Lung (tissue), 12 donors: ENCODE data around the gene LRRC25. TPM values are rescaled to one million over a fixed set of nuclear protein-coding genes. Genes with fewer than 3 reads are reported as not detected.
A peak's percentile ranks its signal among the peaks of the same experiment; 100 is the strongest.

ENCODE experiments used
- ATAC-seq: fragments of 200-7000 bp; cut with Tn5 transposase; one replicate; pipeline ENCODE4 v1.9.1; 2020; ENCODE audit warnings: moderate number of reproducible peaks; ENCODE audit not compliant: insufficient read depth, low FRiP score
- DNase-seq, 3 donors: peaks; one replicate each; pipeline ENCODE4 v3.0.0-alpha.2; 2013 to 2017
- H3K27ac ChIP-seq, 2 donors: one replicate each; pipeline ENCODE4 v1.5.1; 2013; ENCODE audit warnings: mild to moderate bottlenecking in 2 of 2, moderate library complexity in 2 of 2, control low read depth in 1 of 2, inconsistent platforms in 1 of 2, low read depth in 1 of 2, low read length in 1 of 2
- H3K27me3 ChIP-seq, 3 donors: one replicate each; pipeline ENCODE4 v1.5.1; 2013; ENCODE audit warnings: low read length in 2 of 3; ENCODE audit not compliant: control insufficient read depth in 3 of 3, insufficient read depth in 3 of 3
- H3K36me3 ChIP-seq, 4 donors: one replicate each; pipeline ENCODE4 v1.5.1; 2013; ENCODE audit warnings: low read length in 4 of 4, mild to moderate bottlenecking in 1 of 4, moderate library complexity in 1 of 4; ENCODE audit not compliant: control insufficient read depth in 4 of 4, insufficient read depth in 4 of 4
- H3K4me1 ChIP-seq, 5 donors: one replicate each; pipeline ENCODE4 v1.5.1; 2013; ENCODE audit warnings: low read length in 5 of 5, mild to moderate bottlenecking in 2 of 5, moderate library complexity in 1 of 5; ENCODE audit not compliant: control insufficient read depth in 5 of 5, insufficient read depth in 5 of 5
- H3K4me3 ChIP-seq: one replicate; pipeline ENCODE4 v1.5.1; 2013; ENCODE audit warnings: mild to moderate bottlenecking, control low read depth, moderate library complexity
- H3K9ac ChIP-seq, 2 donors: one replicate each; pipeline ENCODE4 v1.5.1; 2013; ENCODE audit warnings: low read length in 2 of 2, control low read depth in 1 of 2; ENCODE audit not compliant: insufficient read depth in 1 of 2
- H3K9me3 ChIP-seq, 4 donors: one replicate each; pipeline ENCODE4 v1.5.1; 2013; ENCODE audit warnings: low read length in 3 of 4, mild to moderate bottlenecking in 1 of 4, moderate library complexity in 1 of 4; ENCODE audit not compliant: control insufficient read depth in 4 of 4, insufficient read depth in 3 of 4
- WGBS, 2 donors: extraction: QIAGEN DNeasy Blood & Tissue Kit; methylation state at CpG; one replicate each; pipeline ENCODE4 v1.1.7; 2013; 5-methylcytosine and 5-hydroxymethylcytosine counted together
- polyA plus RNA-seq, 2 donors: library from polyadenylated mRNA; stranded (reverse); fragments of 200-250 nt; gene quantifications; one replicate each; pipeline ENCODE4 v1.2.1, GENCODE V29; 2013
- total RNA-seq, 2 donors: library from RNA; depleted of rRNA in 1 of 2; stranded (reverse); fragments of >200 nt in 1 of 2; gene quantifications; one replicate each; pipeline ENCODE4 v1.2.1, GENCODE V29; 2014 to 2021
- TF ChIP-seq, protein P1 (sequence below): IDR thresholded peaks from 2 replicates; pipeline ENCODE4 v1.5.1; 2012; ENCODE audit warnings: mild to moderate bottlenecking; ENCODE audit errors: control extremely low read depth, extremely low read depth
- donor health status: control.
- donor health status: control.
- donor health status: Bipolar disorder and iron deficiency.
- donor health status: healthy.
- donor health status: DM: yes; HTN: yes; CAD: no.

LRRC25 gene
- total and polyA plus RNA-seq, 4 donors = 8.5 to 119 (median 27.0) TPM

GRCh38 chr19:18390065-18390907, 7.1 kb downstream of the LRRC25 start:
- Histone ChIP-seq H3K9ac (no peak overlapping the region), H3K4me3 (no peak overlapping the region), H3K4me1 (peaks cover 0 to 8% (median 4%) of the 10 kb centered on the region in 5 donors), H3K27ac (no peak overlapping the region), H3K9me3 (peaks cover 0 to 6% (median 0%) of the 10 kb centered on the region in 4 donors), H3K36me3 (peaks cover 0 to 13% (median 0%) of the 10 kb centered on the region in 4 donors), H3K27me3 (peaks cover 0 to 11% (median 3%) of the 10 kb centered on the region in 3 donors)
- TF ChIP-seq, protein P1, sequence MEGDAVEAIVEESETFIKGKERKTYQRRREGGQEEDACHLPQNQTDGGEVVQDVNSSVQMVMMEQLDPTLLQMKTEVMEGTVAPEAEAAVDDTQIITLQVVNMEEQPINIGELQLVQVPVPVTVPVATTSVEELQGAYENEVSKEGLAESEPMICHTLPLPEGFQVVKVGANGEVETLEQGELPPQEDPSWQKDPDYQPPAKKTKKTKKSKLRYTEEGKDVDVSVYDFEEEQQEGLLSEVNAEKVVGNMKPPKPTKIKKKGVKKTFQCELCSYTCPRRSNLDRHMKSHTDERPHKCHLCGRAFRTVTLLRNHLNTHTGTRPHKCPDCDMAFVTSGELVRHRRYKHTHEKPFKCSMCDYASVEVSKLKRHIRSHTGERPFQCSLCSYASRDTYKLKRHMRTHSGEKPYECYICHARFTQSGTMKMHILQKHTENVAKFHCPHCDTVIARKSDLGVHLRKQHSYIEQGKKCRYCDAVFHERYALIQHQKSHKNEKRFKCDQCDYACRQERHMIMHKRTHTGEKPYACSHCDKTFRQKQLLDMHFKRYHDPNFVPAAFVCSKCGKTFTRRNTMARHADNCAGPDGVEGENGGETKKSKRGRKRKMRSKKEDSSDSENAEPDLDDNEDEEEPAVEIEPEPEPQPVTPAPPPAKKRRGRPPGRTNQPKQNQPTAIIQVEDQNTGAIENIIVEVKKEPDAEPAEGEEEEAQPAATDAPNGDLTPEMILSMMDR = no peak
- WGBS, 2 donors = 93 to 95% methylated on average over 6 of the region's 6 CpGs
- no peak for ATAC-seq
- no peak for DNase-seq

DNA sequence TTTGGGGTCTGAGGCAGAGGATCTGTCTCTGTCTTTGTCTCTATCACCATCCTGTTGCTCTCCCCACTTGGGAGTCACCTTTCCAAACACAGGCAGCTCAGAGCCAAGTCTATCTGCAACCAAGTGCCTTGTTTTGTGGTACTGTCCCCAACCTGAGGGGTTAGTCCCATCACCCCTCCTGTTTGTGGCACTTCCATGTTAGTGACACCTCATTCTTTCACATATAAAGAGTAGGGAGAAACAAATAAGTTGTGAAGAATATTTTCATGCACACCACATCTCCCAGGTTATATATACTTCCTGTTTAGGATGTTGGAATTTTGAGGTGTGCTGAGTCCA, 7.7 kb downstream of the LRRC25 start:
- no peak for ATAC-seq
- no peak overlapping the region for H3K27ac ChIP-seq
- peaks cover 0 to 6% (median 0%) of the 10 kb centered on the region in 4 donors for H3K9me3 ChIP-seq
- DNase-seq = no peak
- peaks cover 0 to 13% (median 0%) of the 10 kb centered on the region in 4 donors for H3K36me3 ChIP-seq
- H3K9ac ChIP-seq = no peak overlapping the region
- H3K27me3 ChIP-seq = peaks cover 0 to 11% (median 3%) of the 10 kb centered on the region in 3 donors
- TF ChIP-seq, protein P1 = no peak
- H3K4me1 ChIP-seq = peaks cover 0 to 8% (median 4%) of the 10 kb centered on the region in 5 donors
- no peak overlapping the region for H3K4me3 ChIP-seq

DNA sequence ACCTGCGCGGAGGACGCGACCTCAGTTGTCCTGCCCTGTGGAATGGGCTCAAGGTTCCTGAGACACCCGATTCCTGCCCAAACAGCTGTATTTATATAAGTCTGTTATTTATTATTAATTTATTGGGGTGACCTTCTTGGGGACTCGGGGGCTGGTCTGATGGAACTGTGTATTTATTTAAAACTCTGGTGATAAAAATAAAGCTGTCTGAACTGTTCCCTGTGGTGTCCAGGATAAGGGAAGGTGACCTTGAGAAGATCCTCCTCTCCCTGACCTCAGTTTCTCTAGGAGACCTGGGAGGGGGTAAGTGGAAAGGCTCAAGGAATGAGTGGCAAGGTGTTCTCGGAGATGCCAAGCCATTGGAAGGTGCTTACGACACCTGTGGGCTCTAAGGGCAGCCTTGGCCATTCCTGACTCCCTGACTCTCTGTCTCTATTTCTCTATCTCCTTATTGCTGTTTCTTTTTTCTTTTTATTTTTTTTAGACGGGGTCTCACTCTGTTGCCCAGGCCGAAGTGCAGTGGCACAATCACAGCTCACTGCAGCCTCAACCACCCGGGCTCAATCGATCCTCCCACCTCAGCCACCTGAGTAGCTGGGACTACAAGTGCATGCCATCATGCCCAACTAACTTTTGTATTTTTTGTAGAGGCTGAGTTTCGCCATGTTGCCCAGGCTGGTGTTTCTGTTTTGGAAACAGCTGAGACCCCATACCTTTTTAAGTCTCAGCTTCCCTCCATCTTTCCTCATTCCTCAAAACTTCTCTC, 8.3 kb downstream of the LRRC25 start:
- Histone ChIP-seq H3K4me3 (no peak overlapping the region), H3K9me3 (peaks cover 0 to 6% (median 0%) of the 10 kb centered on the region in 4 donors), H3K4me1 (peaks cover 0 to 8% (median 4%) of the 10 kb centered on the region in 5 donors), H3K9ac (no peak overlapping the region), H3K36me3 (peaks cover 0 to 13% (median 0%) of the 10 kb centered on the region in 4 donors), H3K27ac (peak overlapping the region in 1 of 2 donors; percentile 61), H3K27me3 (peaks cover 0 to 11% (median 3%) of the 10 kb centered on the region in 3 donors)
- WGBS, 2 donors = 87% methylated on average over 13 of the region's 13 CpGs
- TF ChIP-seq, protein P1 = no peak
- DNase-seq (no peak), ATAC-seq (no peak)
